PC-9 (cell line): ENCODE measurements around the gene RCSD1. TPM values are rescaled to one million over a fixed set of nuclear protein-coding genes. Genes with fewer than 3 reads are reported as not detected.

Source experiments
- BruUV-seq: library from RNA; stranded (reverse); fragments of 400-500 nt; replicated peaks from 2 replicates; lab custom pipeline; 2021; lab: Mats Ljungman, UMichigan
- CTCF ChIA-PET: fragments of 300-600 bp; sonication (Branson Sonifier 250); formaldehyde crosslinking; loops from one replicate; lab custom pipeline; 2022; ENCODE audit warnings: antibody characterized with exemption; lab: Charles Lee
- POLR2A ChIA-PET: fragments of 300-600 bp; sonication (Branson Sonifier 250); formaldehyde crosslinking; loops from one replicate; lab custom pipeline; 2022; ENCODE audit warnings: antibody characterized with exemption; ENCODE audit not compliant: unreplicated experiment; lab: Charles Lee
- DNase-seq, 2 experiments: peaks; one replicate each; pipeline versions ENCODE4 v3.0.0 to v3.0.0-alpha.2; 2015 to 2022; ENCODE audit warnings: mixed read lengths in 1 of 2
- H2AFZ ChIP-seq: fragments of 200-600 bp; sonication (generic); 2 replicates; pipeline ENCODE4 v1.8.1; 2017; ENCODE audit warnings: antibody characterized with exemption
- H3F3A ChIP-seq: fragments of 200-600 bp; sonication (generic); 2 replicates; pipeline ENCODE4 v1.8.1; 2017; ENCODE audit warnings: antibody characterized with exemption, mild to moderate bottlenecking, low read depth; ENCODE audit not compliant: insufficient read depth
- H3K27ac ChIP-seq: fragments of 200-600 bp; sonication (generic); 2 replicates; pipeline ENCODE4 v1.6.1; 2016; ENCODE audit warnings: mixed run types
- H3K27me3 ChIP-seq: fragments of 200-600 bp; sonication (generic); 2 replicates; pipeline ENCODE4 v1.6.1; 2016; ENCODE audit warnings: low read depth, mixed run types; ENCODE audit not compliant: insufficient read depth
- H3K36me3 ChIP-seq: fragments of 200-600 bp; sonication (generic); 2 replicates; pipeline ENCODE4 v1.6.1; 2016; ENCODE audit warnings: low read depth, mixed run types
- H3K4me1 ChIP-seq: fragments of 200-600 bp; sonication (generic); replicated peaks from 2 replicates; pipeline ENCODE4 v1.6.1; 2016; ENCODE audit warnings: mixed run types; ENCODE audit not compliant: insufficient read depth
- H3K4me2 ChIP-seq: fragments of 200-600 bp; sonication (generic); 2 replicates; pipeline ENCODE4 v1.6.1; 2017; ENCODE audit warnings: mixed run types
- H3K4me3 ChIP-seq: fragments of 200-600 bp; sonication (generic); 2 replicates; pipeline ENCODE4 v1.6.1; 2016; ENCODE audit warnings: mixed run types
- H3K79me2 ChIP-seq: fragments of 200-600 bp; sonication (generic); 2 replicates; pipeline ENCODE4 v1.6.1; 2017; ENCODE audit warnings: low read depth, mixed run types
- H3K9me2 ChIP-seq: fragments of 200-600 bp; sonication (generic); 2 replicates; pipeline ENCODE4 v1.8.1; 2017; ENCODE audit warnings: mild to moderate bottlenecking; ENCODE audit not compliant: insufficient read depth
- H3K9me3 ChIP-seq: fragments of 200-600 bp; sonication (generic); 2 replicates; pipeline ENCODE4 v1.8.1; 2016; ENCODE audit warnings: low read depth; ENCODE audit not compliant: insufficient read depth
- H4K20me1 ChIP-seq: fragments of 200-600 bp; sonication (generic); 2 replicates; pipeline ENCODE4 v1.8.1; 2017; ENCODE audit not compliant: insufficient read depth
- CTCF ChIP-seq: fragments of 200-600 bp; sonication (generic); conservative IDR thresholded peaks from 2 replicates; pipeline ENCODE4 v1.6.1; 2017; ENCODE audit warnings: mixed run types, antibody characterized with exemption, mild to moderate bottlenecking, moderate library complexity
- EZH2 ChIP-seq: fragments of 200-600 bp; sonication (generic); IDR thresholded peaks from 2 replicates; pipeline ENCODE4 v1.8.0; 2017; ENCODE audit warnings: antibody characterized with exemption, low read depth
- intact Hi-C: fragments of 100-400 bp; cut with micrococcal nuclease; formaldehyde crosslinking; loops from one replicate; pipeline ENCODE4 v1.10.0; 2022; ENCODE audit not compliant: unreplicated experiment
- total RNA-seq: library from RNA; stranded (reverse); gene quantifications from 2 replicates; pipeline ENCODE4 v1.2.3, GENCODE V29; 2021

The RCSD1 gene
- total RNA-seq, 1 experiment from 2014 or later: not detected

GRCh38 chr1:167654975-167655575, 25.0 kb downstream of the RCSD1 start:
- H3K36me3 ChIP-seq: no peaks in the 10 kb centered on the region
- H3K27me3 ChIP-seq: peaks cover 7% of the 10 kb centered on the region; the same call in 1 of the 2 replicates
- H4K20me1 ChIP-seq: no peaks in the 10 kb centered on the region
- H3K9me2 ChIP-seq: no peaks in the 10 kb centered on the region
- no TSS peak for BruUV-seq
- intact Hi-C loops: no loop called here
- H3K27ac ChIP-seq: no peak overlapping the region
- no peaks in the 10 kb centered on the region for H3K4me1 ChIP-seq
- no peak overlapping the region for H3K4me3 ChIP-seq
- DNase-seq: no peak
- ChIA-PET POLR2A (no interaction called here), CTCF (no interaction called here)
- TF ChIP-seq EZH2 (no peak), CTCF (no peak)
- H3K9me3 ChIP-seq: no peaks in the 10 kb centered on the region
- H2AFZ ChIP-seq: no peak overlapping the region
- H3K4me2 ChIP-seq: no peak overlapping the region
- no peaks in the 10 kb centered on the region for H3K79me2 ChIP-seq
- H3F3A ChIP-seq: no peaks in the 10 kb centered on the region

GRCh38 chr1:167656657-167657056, 26.6 kb downstream of the RCSD1 start:
- TF ChIP-seq CTCF: no peak
- no peak for TF ChIP-seq EZH2

DNA sequence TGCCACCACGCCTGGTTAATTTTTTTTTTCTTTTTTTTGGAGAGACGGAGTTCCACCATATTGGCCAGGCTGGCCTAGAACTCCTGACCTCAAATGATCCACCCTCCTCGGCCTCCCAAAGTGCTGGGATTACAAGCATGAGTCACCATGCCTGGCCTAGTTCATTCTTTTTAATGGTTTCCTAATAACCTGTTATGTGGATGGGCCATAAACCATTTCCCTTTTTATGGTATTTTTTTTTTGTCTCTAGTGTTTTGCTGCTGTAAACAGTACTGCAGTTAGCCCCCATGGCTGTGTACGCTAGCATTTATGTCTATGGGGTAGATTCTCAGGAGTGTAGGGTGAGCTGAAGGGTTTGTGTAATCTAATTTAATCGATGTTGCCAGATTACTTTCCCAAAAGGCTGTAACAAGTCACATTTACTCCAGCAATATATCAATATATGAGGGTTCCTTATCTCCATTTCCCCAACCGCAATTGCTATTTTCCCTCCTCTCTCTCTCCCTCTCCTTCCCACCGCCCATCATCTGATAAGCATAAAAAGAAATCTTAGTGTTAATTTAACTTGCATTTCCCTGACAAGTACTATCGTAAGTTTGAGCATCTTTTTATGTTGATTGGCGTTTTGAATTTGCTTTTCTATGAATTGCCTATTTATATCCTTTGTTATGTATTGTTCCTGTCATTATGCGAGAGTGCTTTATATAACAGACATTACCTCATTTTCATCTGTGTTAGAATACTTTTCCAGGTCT, 28.7 kb downstream of the RCSD1 start:
- BruUV-seq: no TSS peak
- H3K36me3 ChIP-seq: no peaks in the 10 kb centered on the region
- intact Hi-C loops: no loop called here
- DNase-seq: no peak
- ChIA-PET POLR2A (no interaction called here), CTCF (no interaction called here)
- H3K9me2 ChIP-seq: no peaks in the 10 kb centered on the region
- no peak for TF ChIP-seq EZH2
- no peak for TF ChIP-seq CTCF
- H4K20me1 ChIP-seq: no peaks in the 10 kb centered on the region
- H3K4me3 ChIP-seq: no peak overlapping the region
- H3K4me2 ChIP-seq: no peak overlapping the region
- no peaks in the 10 kb centered on the region for H3K9me3 ChIP-seq
- H3K27ac ChIP-seq: no peak overlapping the region
- no peak overlapping the region for H2AFZ ChIP-seq
- H3K79me2 ChIP-seq: no peaks in the 10 kb centered on the region
- no peaks in the 10 kb centered on the region; the same call in 1 of the 2 replicates for H3F3A ChIP-seq
- H3K27me3 ChIP-seq: peaks cover 6% of the 10 kb centered on the region; the same call in 1 of the 2 replicates
- H3K4me1 ChIP-seq: peaks cover 15% of the 10 kb centered on the region; the same call in 1 of the 2 replicates

More at GRCh38 chr1:167656657-167657056, 26.6 kb downstream of the RCSD1 start:
- H3K4me1 ChIP-seq: 0 out of 2 replicates have a peak, but pooled peaks cover 10% of the 10 kb centered on the region
- no peak overlapping the region for H3K27ac ChIP-seq
- H3K27me3 ChIP-seq: peaks cover 7% of the 10 kb centered on the region; the same call in 1 of the 2 replicates
- no peaks in the 10 kb centered on the region; the same call in 1 of the 2 replicates for H3F3A ChIP-seq
- H3K4me2 ChIP-seq: no peak overlapping the region
- H2AFZ ChIP-seq: no peak overlapping the region
- H3K4me3 ChIP-seq: no peak overlapping the region
- POLR2A ChIA-PET: no interaction called here
- intact Hi-C loops: no loop called here
- CTCF ChIA-PET: no interaction called here
- H3K79me2 ChIP-seq: no peaks in the 10 kb centered on the region
- no peaks in the 10 kb centered on the region for H4K20me1 ChIP-seq
- BruUV-seq: no TSS peak
- H3K9me2 ChIP-seq: no peaks in the 10 kb centered on the region
- no peak for DNase-seq
- H3K36me3 ChIP-seq: no peaks in the 10 kb centered on the region
- no peaks in the 10 kb centered on the region for H3K9me3 ChIP-seq
